Stimulated activated CD8-positive, alpha-beta memory T cell treated with anti-CD3 and anti-CD28 coated beads, Interleukin-15, amount 100 ng/mL, for 4 hours (primary cell): ENCODE measurements around the gene REEP6.
"Not testable (repeated sequence)": the region's sequence is repeated elsewhere in the genome, so short reads cannot be mapped to it uniquely, and the experiment has no call there.

Source experiments
- DNase-seq, 2 donors: peaks; one replicate each; pipeline ENCODE4 v3.0.0-alpha.2; 2020; ENCODE audit warnings: low read depth in 2 of 2

The REEP6 gene

GRCh38 chr19:1505991-1506881, 15.3 kb downstream of the REEP6 start:
- no peak for DNase-seq

DNA sequence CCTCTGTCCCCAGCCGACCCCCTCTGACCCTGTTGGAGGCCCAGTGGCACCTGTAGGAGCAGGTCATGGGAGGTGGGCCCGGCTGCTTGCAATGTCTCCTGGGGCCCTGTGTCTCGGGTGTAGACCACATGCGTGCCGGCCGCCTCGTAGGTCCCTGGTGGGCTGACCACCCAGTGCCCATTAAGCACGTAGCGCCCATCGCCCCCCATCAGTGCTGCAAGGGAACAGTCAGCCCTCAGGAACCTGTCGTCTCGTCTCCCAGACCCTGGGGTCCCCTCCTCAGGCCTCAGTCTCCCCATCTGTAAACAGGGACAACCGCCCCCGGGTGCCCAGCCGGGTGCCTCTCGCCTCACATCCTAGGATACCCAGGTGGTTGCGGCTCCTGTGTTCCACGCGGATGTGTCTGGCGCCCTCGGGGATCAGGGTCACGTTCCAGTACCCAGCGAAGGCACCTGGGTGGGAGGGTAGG, 16.2 kb downstream of the REEP6 start:
- no peak for DNase-seq

DNA sequence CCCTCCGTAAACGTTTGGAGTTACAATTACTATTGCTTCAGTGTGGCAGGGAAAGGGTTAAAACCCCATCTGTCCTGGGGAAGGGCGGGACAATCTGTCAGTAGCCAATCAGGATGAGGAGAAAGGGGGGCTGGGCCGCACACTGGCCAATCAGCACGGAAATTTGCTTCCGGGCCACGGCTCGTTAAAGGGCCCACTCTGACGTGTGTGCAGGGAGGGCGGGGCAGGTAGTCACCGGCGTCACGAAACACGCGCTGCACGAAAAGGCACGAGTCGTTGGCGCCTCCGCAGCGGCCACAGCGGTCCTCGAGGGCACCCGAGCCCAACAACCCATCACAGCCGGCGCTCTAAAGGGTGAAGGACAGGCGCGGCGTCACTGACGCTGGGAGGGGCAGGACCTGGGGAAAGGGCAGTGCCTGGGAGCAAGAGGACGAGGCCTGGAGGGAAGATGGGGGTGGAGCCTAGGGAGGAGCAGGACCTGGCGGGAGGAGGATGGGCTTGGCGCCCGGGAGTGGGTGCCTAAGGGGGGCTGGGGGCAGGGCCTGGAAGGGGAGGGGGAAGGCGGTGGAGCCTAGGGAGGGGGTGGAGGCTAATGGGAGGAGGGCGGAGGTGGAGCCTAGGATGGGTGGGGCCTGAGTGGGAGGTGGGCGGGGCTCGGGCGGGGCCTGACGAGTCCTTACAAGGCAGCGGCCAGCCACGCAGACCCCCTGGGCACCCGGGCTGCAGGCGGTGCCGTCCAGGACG, 17.0 kb downstream of the REEP6 start:
- peak; percentile 73 to 86 for DNase-seq

DNA sequence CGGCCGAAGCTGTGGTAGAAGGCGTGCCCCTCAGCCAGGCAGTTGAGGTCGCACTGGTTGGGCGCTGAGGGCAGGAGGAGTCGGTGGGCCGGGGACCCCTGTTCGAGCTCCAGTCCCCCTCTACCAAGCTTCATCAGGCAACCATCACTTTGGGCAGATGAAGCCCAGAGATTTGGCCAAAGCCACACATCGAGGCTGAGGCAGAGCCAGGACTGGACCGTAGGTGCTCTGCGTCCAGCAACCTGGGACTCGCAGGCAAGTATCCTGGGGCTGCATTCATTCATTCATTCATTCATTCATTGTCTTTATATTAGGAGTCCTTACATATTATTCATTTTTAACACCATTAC, 17.5 kb downstream of the REEP6 start:
- no peak for DNase-seq

GRCh38 chr19:1509602-1510441, 18.8 kb downstream of the REEP6 start:
- DNase-seq = no peak

DNA sequence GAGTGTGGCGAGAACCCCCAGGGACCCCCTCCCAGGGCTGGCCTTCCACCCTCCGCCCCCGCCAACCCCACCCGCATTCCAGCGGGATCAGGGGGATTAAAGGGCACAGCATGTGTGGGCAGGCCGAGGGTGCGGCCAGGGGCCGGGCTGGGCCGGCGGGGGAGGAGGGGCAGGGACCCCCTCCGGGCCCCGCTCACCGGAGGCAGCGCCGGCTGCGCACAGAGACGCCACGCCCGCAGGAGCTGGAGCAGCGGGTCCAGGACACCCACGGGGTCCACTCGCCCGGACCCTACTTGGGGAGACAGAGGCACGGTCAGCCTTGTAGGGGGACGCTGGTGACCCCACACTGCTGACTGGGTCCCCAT, 19.4 kb downstream of the REEP6 start:
- no peak for DNase-seq

DNA sequence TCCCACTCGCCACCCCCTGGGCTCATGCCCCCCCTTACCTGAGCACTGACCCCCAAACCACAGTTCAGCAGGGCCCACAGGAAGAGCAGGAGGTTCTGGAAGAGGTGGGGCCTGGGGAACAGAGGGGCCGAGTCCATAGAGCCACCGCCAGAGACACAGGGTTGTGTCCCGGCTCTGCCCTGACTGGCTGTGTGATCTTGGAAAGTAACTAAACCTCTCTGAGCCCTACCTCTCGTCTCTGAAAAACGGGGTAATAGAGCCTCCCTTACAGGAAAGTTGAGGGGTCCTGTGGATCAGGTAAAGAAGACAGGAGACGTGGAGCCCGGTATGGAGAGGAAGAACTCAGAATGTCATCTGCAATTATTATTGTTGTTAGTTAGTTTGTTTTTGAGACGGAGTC, 19.8 kb downstream of the REEP6 start:
- no peak for DNase-seq

- DNase-seq = no peak
Measured at GRCh38 chr19:1511318-1512317, 20.6 kb downstream of the REEP6 start.

DNA sequence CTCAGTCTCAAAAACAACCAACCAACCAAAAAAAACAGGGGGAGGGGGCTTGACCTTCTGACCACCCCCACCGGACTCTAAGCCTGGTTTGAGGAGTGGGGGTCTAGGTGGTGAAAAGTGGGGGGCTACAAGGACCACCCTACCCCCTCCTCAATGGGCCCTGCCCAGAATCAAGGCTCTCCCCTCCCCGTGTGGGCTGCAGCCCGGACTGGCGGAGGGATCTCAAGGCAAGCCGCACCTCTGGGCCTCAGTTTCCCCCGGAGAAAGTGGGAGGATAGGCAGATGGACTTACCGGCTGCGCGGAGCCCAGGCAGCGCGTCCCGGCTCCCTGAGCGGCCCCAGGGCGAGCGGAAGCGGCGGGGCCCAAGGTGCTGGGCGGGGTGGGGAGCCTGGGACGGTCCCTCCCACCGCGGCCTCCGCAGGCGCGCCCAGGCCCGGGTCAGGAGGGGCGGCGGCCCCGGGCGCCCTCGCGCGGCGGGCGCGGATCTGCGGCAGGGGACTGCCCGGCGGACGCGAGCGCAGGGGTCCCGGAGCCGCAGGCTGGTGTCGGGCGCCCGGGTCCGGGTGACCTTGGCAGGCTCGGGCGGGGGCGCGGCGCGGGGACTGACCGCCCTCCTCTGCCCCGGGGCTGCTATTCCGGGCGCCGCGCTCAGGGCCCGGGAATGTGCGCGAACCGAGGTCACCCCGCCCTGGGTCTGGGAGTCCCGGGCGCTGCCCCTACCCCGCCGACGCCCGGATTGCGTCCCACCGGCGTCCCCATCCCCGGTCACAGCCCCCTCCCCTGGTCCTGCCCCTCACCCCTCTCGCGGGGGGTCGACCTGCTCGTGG, 21.9 kb downstream of the REEP6 start, which contains the start of gene ADAMTSL5:
ADAMTSL5 (minus strand) TSS at position 349 of the 828 bp plus-strand sequence. CDS start 2,076 bp downstream, outside the sequence.
- DNase-seq = peak in 1 of 2 donors; percentile 33

GRCh38 chr19:1513499-1514294, 22.7 kb downstream of the REEP6 start:
- peak; percentile 34 to 38 for DNase-seq

DNA sequence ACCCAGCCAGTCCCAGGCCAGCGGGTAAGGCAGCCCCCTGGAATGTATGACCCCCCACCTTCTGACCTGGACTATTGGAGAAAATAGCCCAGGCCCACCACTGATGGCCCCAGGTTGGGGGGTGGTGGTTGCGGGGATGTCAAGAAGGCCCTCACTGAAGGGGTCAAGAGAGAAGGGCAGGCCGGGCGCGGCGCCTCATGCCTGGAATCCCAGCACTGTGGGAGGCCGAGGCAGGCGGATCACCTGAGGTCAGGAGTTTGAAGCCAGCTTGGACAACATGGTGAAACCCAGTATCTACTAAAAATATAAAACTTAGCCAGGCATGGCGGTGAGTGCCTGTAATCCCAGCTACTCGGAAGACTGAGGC, 23.3 kb downstream of the REEP6 start:
- DNase-seq = no peak

GRCh38 chr19:1514986-1515721, 24.2 kb downstream of the REEP6 start:
- no peak for DNase-seq

DNA sequence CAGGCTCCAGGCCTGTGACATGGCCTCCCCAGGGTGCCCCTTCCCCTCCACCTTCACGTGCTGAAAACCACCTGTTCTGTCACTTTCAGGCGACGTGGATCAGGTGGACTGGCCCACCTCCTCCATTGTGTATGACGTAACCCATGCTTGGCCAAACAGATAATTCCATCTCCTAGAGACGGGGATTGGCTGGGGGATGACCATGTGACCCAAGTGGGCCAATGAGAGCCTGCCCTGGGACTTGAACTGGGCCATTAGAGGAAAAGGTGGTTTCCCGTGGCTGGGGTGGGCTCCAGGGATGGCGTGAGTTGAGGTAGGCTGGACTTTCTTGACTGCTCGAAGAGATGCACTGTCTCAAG, 25.4 kb downstream of the REEP6 start:
- no peak for DNase-seq

DNA sequence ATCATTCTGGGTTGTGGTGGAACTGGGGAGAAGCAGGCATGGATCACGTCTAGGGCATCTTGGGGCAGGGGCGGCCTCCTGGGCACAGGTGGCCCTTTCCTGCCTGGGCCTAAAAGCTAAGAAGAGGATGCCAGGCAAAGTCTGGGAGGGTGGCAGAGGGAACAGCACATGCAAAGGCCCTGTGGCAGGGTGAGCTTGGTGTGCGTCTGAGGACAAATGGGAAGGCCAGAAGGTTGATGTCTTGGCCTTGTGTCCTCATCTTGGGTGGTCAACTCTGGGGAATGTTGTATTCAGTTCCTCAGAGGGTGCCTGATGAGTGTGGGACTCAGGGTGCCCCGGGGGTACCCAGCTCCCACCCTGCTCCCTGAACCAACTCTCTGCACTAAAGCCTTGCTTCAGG, 27.5 kb downstream of the REEP6 start:
- DNase-seq = no peak

- not testable (repeated sequence) for DNase-seq
Measured at GRCh38 chr19:1519802-1520201, 28.8 kb downstream of the REEP6 start.

GRCh38 chr19:1520203-1520780, 29.3 kb downstream of the REEP6 start:
- no peak for DNase-seq

GRCh38 chr19:1521636-1522035, 30.7 kb downstream of the REEP6 start:
- DNase-seq = no peak

DNA sequence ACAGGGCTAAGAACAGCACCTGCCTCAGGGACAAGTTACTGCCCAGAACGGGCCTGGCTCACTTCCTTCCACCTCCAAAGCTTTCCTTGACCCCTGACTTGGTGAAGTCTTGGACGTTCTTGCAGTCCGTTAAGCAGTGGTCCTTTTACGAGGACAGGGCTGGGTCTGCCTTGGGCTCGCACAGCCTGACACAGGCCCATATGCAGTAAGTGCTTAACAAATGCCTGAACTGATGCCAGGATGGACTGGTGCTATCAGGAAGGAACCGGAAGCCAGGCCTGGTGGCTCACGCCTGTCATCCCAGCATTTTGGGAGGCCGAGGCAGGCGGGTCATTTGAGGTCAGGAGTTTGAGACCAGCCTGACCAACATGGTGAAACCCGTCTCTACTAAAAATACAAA, 31.1 kb downstream of the REEP6 start:
- DNase-seq = no peak
